ENCODE results near the gene NEU1. TPM values are rescaled to one million over a fixed set of nuclear protein-coding genes. Genes with fewer than 3 reads are reported as not detected.
A peak's percentile ranks its signal among the peaks of the same experiment; 100 is the strongest.
"Not testable (repeated sequence)": the region's sequence is repeated elsewhere in the genome, so short reads cannot be mapped to it uniquely, and the experiment has no call there.

NEU1 gene
- total RNA-seq, 1 experiment from 2014 or later, result 36.2 TPM

DNA sequence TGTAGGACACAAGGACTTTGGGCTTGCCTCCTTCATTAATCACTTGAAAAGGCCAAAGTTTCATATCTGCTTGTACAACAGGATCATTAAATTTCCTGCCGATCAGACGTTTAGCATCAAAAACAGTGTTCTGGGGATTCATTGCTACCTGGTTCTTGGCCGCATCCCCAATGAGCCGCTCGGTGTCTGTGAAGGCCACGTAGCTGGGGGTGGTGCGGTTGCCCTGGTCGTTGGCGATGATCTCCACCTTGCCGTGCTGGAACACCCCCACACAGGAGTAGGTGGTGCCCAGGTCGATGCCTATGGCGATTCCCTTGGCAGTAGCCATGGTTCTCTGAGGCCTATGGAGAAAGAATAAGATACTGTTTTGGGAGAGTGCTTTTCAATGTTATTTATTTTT lies 51.0 kb downstream of the NEU1 start:
- Histone ChIP-seq H3K23me2 (ENCODE audit: insufficient read length, low read depth, low read length, poor library complexity, severe bottlenecking) (peaks cover 5% of the 10 kb centered on the region), H4K8ac (replicated peaks; ENCODE audit: insufficient read length, low read depth, low read length) (no peak overlapping the region), H2BK12ac (ENCODE audit: insufficient read length, low read depth, low read length) (no peak overlapping the region), H3K4me2 (ENCODE audit: insufficient read depth, insufficient read length, low read length) (no peak overlapping the region), H3K23ac (ENCODE audit: insufficient read length, low read depth, low read length) (no peak overlapping the region), H2AFZ (ENCODE audit: low read length) (no peak overlapping the region), H3K4ac (ENCODE audit: low read depth, low read length) (no peak overlapping the region), H4K20me1 (ENCODE audit: control insufficient read depth, insufficient read depth, insufficient read length) (no peaks in the 10 kb centered on the region), H3K79me2 (ENCODE audit: insufficient read depth, low read length) (no peaks in the 10 kb centered on the region), H2BK20ac (ENCODE audit: low read depth, low read length, poor library complexity, severe bottlenecking) (no peak overlapping the region), H2BK15ac (ENCODE audit: low read depth, low read length) (no peak overlapping the region), H3K9me3 (ENCODE audit: control insufficient read depth, low read depth, low read length) (no peaks in the 10 kb centered on the region), H3K14ac (ENCODE audit: insufficient read depth, low read length) (no peak overlapping the region), H3K27me3 (ENCODE audit: insufficient read depth, low read length) (no peaks in the 10 kb centered on the region), H4K91ac (ENCODE audit: insufficient read length, low read depth, low read length) (peak overlapping the region; percentile 28), H3K18ac (ENCODE audit: insufficient read length, low read depth, low read length) (no peak overlapping the region), H3K4me1 (ENCODE audit: insufficient read depth, low read length) (no peaks in the 10 kb centered on the region), H3K56ac (ENCODE audit: insufficient read length, low read depth, low read length) (no peak overlapping the region), H2BK120ac (ENCODE audit: low read depth, low read length, poor library complexity, severe bottlenecking) (no peak overlapping the region), H3K79me1 (ENCODE audit: insufficient read depth, low read depth, low read length, poor library complexity, severe bottlenecking) (no peaks in the 10 kb centered on the region), H2BK5ac (ENCODE audit: insufficient read length, low read length) (no peak overlapping the region), H3K27ac (ENCODE audit: insufficient read length, low read depth, low read length) (no peak overlapping the region), H3T11ph (ENCODE audit: low read length) (no peak overlapping the region), H2AK5ac (ENCODE audit: insufficient read length, low read length) (no peak overlapping the region), H4K5ac (ENCODE audit: insufficient read length, low read depth, low read length) (no peak overlapping the region), H3K9ac (ENCODE audit: extremely low read depth, insufficient read length, low read length) (no peak overlapping the region)
- WGBS (ENCODE audit: extremely low coverage, insufficient read length, low lambda C conversion rate), result no CpG with 5 or more reads among the region's 12 CpGs
- TF ChIP-seq, protein P1, sequence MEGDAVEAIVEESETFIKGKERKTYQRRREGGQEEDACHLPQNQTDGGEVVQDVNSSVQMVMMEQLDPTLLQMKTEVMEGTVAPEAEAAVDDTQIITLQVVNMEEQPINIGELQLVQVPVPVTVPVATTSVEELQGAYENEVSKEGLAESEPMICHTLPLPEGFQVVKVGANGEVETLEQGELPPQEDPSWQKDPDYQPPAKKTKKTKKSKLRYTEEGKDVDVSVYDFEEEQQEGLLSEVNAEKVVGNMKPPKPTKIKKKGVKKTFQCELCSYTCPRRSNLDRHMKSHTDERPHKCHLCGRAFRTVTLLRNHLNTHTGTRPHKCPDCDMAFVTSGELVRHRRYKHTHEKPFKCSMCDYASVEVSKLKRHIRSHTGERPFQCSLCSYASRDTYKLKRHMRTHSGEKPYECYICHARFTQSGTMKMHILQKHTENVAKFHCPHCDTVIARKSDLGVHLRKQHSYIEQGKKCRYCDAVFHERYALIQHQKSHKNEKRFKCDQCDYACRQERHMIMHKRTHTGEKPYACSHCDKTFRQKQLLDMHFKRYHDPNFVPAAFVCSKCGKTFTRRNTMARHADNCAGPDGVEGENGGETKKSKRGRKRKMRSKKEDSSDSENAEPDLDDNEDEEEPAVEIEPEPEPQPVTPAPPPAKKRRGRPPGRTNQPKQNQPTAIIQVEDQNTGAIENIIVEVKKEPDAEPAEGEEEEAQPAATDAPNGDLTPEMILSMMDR (conservative IDR thresholded peaks at IDR 0.05), result no peak
- peaks cover 3 to 4% of the 10 kb centered on the region in 2 experiments; a peak in 3 of 5 replicates for H3K9me3 Mint-ChIP-seq
- H3K27me3 Mint-ChIP-seq (ENCODE audit: low read depth), result 0 out of 2 replicates have a peak, but pooled peaks cover 2% of the 10 kb centered on the region
- H3K4me3 Mint-ChIP-seq, result no peak overlapping the region
- no peak for DNase-seq
- peaks cover 7 to 9% of the 10 kb centered on the region in 2 experiments for H3K4me1 Mint-ChIP-seq
- peaks cover 0 to 3% (median 2%) of the 10 kb centered on the region in 3 experiments; a peak in 2 of 7 replicates for H3K36me3 Mint-ChIP-seq (ENCODE audit: insufficient read depth in 1 of 3, low read depth in 3 of 3)
- H3K27ac Mint-ChIP-seq, result no peak overlapping the region

DNA sequence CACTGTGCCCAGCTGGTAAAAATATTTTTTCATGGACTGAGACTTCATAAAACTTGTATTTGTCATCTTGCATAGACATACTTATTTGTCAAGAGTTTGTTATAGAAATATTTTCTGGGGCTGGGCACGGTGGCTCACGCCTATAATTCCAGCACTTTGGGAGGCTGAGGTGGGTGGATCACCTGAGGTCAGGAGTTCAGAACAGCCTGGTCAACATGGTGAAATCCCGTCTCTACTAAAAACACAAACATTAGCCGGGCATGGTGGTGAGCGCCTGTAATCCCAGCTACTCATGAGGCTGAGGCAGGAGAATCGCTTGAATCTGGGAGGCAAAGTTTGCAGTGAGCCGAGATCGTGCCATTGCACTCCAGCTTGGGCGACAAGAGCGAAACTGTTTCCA lies 54.0 kb downstream of the NEU1 start:
- DNase-seq; H3T11ph ChIP-seq (ENCODE audit: low read length); H2BK5ac ChIP-seq (ENCODE audit: insufficient read length, low read length); H3K14ac ChIP-seq (ENCODE audit: insufficient read depth, low read length); H3K9me3 Mint-ChIP-seq; H2AK5ac ChIP-seq (ENCODE audit: insufficient read length, low read length); H3K4me3 Mint-ChIP-seq; H2BK120ac ChIP-seq (ENCODE audit: low read depth, low read length, poor library complexity, severe bottlenecking); H3K18ac ChIP-seq (ENCODE audit: insufficient read length, low read depth, low read length); H3K4me1 ChIP-seq (ENCODE audit: insufficient read depth, low read length); H2AFZ ChIP-seq (ENCODE audit: low read length); H3K23me2 ChIP-seq (ENCODE audit: insufficient read length, low read depth, low read length, poor library complexity, severe bottlenecking); H3K79me2 ChIP-seq (ENCODE audit: insufficient read depth, low read length); H4K5ac ChIP-seq (ENCODE audit: insufficient read length, low read depth, low read length); H3K23ac ChIP-seq (ENCODE audit: insufficient read length, low read depth, low read length); H3K56ac ChIP-seq (ENCODE audit: insufficient read length, low read depth, low read length); H3K27me3 ChIP-seq (ENCODE audit: insufficient read depth, low read length); H2BK15ac ChIP-seq (ENCODE audit: low read depth, low read length); H3K79me1 ChIP-seq (ENCODE audit: insufficient read depth, low read depth, low read length, poor library complexity, severe bottlenecking); H3K27me3 Mint-ChIP-seq (ENCODE audit: low read depth); H2BK12ac ChIP-seq (ENCODE audit: insufficient read length, low read depth, low read length); H4K91ac ChIP-seq (ENCODE audit: insufficient read length, low read depth, low read length); H3K9ac ChIP-seq (ENCODE audit: extremely low read depth, insufficient read length, low read length); H3K4ac ChIP-seq (ENCODE audit: low read depth, low read length); H2BK20ac ChIP-seq (ENCODE audit: low read depth, low read length, poor library complexity, severe bottlenecking); H3K4me2 ChIP-seq (ENCODE audit: insufficient read depth, insufficient read length, low read length); H3K9me3 ChIP-seq (ENCODE audit: control insufficient read depth, low read depth, low read length); H3K27ac Mint-ChIP-seq; H4K8ac ChIP-seq (replicated peaks; ENCODE audit: insufficient read length, low read depth, low read length); H4K20me1 ChIP-seq (ENCODE audit: control insufficient read depth, insufficient read depth, insufficient read length); H3K27ac ChIP-seq (ENCODE audit: insufficient read length, low read depth, low read length): not testable (repeated sequence)
- peaks cover 0 to 13% (median 6%) of the 10 kb centered on the region in 3 experiments; a peak in 4 of 7 replicates for H3K36me3 Mint-ChIP-seq (ENCODE audit: insufficient read depth in 1 of 3, low read depth in 3 of 3)
- H3K4me1 Mint-ChIP-seq, result peaks cover 5 to 13% of the 10 kb centered on the region in 2 experiments
- no CpG with 5 or more reads among the region's 10 CpGs for WGBS (ENCODE audit: extremely low coverage, insufficient read length, low lambda C conversion rate)
